Activated CD4-positive, alpha-beta T cell treated with anti-CD3 and anti-CD28 coated beads for 48 hours (primary cell): ENCODE data around the gene RBL1.
"Not testable (repeated sequence)": the region's sequence is repeated elsewhere in the genome, so short reads cannot be mapped to it uniquely, and the experiment has no call there.

ENCODE experiments used
- DNase-seq: peaks from one replicate; pipeline ENCODE4 v3.0.0-alpha.2; 2020

RBL1 gene

GRCh38 chr20:36994221-36994620, 101.6 kb downstream of the RBL1 start:
- DNase-seq: not testable (repeated sequence)

DNA sequence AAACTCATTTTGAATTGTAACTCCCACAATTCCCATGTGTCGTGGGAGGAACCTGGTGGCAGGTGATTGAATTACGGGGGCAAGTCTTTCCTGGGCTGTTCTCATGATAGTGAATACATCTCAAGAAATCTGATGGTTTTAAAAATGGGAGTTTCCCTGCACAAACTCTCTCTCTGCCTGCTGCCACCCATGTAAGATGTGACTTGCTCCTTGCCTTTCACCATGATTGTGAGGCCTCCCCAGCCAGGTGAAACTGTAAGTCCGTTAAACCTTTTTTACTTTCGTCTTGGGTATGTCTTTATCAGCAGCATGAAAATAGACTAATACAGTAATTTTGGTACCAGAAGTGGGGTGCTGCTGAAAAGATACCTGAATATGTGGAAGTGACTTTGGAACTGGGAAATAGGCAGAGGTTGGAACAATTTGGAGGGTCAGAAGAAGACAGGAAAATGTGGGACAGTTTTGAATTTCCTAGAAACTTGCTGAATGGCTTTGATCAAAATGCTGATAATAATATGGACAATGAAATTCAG, 102.9 kb downstream of the RBL1 start:
- DNase-seq: no peak

- no peak for DNase-seq
Measured at GRCh38 chr20:36991703-36992102, 104.1 kb downstream of the RBL1 start.

GRCh38 chr20:36989797-36990196, 106.0 kb downstream of the RBL1 start:
- no peak for DNase-seq

- peak; percentile 12 for DNase-seq
Measured at GRCh38 chr20:36988494-36988966, 107.3 kb downstream of the RBL1 start.

- no peak for DNase-seq
Measured at GRCh38 chr20:36984257-36984638, 111.5 kb downstream of the RBL1 start.

GRCh38 chr20:36975099-36975818, 120.5 kb downstream of the RBL1 start:
- DNase-seq: peak; percentile 36

GRCh38 chr20:36974660-36975059, 121.1 kb downstream of the RBL1 start:
- DNase-seq: no peak

GRCh38 chr20:36971103-36971502, 124.7 kb downstream of the RBL1 start:
- DNase-seq: peak; percentile 24

- peak; percentile 45 for DNase-seq
Measured at GRCh38 chr20:36969478-36970186, 126.2 kb downstream of the RBL1 start.

- no peak for DNase-seq
Measured at GRCh38 chr20:36969051-36969450, 126.7 kb downstream of the RBL1 start.

- no peak for DNase-seq
Measured at GRCh38 chr20:36967636-36968035, 128.2 kb downstream of the RBL1 start.

GRCh38 chr20:36966965-36967364, 128.8 kb downstream of the RBL1 start:
- not testable (repeated sequence) for DNase-seq

- not testable (repeated sequence) for DNase-seq
Measured at GRCh38 chr20:36962354-36962941, 133.3 kb downstream of the RBL1 start.

GRCh38 chr20:36959242-36959641, 136.6 kb downstream of the RBL1 start:
- DNase-seq: no peak

DNA sequence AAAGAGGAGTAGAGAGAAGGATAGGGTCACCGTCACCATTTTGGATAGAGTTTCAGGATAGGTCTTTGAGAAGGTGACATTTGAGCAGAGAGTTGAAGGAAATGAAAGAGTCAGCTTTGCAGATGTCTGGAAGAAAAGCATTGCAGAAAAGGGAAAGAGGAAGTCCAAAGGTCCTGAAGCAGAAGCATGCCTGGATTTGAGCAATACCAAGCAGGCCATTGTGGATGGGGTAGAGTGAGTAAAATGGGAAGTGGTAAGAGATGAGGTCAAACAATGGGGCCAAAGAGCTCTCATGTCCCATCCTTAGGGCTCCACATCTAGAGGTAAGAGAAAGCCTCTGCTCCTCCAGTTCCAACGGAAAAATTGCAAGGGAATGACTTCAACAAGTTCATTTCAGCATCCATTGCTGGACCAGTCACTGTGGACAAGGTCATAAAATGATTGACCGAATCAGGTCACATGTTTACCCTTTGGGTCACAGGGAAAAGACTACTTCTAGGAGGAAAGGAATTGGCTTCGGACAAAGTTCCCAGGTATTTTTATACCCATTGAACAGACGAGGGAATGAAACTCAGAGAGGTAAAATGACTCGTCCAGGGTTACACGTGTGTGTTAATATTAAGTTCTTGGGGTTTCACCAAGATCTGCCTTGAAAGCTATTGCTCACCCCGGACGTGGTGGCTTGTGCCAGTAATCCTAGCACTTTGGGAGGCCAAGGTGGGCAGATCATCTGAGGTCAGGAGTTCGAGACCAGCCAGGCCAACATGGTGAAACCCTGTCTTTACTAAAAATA, 137.7 kb downstream of the RBL1 start:
- peak; percentile 49 for DNase-seq

GRCh38 chr20:36956674-36957073, 139.1 kb downstream of the RBL1 start:
- DNase-seq: no peak

DNA sequence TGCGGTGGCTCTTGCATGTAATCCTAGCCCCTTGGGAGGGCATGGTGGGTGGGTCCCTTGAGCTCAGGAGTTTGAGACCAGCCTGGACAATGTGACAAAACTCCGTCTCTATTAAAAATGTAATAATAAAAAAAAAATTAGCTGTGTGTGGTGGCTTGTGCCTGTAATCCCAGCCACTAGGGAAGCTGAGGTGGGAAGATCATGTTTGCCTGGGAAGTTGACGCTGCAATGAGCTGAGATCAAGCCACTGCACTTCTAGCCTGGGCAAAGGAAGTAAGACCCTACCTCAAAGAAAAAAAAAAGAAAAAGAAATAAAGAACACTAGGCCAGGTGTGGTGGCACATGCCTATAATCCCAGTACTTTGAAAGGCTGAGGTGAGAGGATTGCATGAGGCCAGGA, 139.8 kb downstream of the RBL1 start:
- DNase-seq: no peak

DNA sequence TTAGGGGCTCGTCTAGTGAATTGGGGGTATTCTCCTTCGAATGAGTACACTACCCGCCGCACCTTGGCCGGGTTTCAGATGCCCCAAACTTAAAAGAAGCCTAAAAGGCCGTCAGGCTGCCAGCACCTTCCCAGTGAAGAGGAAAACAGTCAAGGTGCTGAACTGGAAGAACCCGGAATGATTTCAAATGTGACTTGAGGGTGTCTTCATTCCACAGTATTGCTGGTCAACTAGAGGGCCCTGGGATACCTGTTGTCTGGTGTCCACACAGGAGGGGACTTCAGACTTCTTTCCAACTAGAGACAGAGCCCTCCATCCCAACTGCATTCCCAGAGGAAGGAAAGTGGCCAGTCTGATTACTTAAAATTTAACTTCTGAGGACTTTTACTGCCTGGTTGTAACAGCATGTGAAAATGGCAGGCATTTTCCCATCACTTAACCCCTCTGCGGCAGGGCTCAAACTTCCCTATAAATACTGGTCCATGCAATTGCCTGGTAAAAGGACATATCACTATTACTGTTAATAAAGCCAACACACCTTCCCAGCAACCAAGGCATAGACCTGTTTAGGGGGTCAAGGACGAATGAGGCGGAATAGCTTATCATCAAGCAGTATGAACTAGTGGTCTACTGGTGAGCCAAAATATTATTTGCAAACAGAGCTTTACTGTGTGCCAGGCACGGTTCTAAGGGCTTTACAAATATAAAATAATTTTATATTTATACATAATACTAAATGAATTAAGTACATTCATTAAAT, 143.6 kb downstream of the RBL1 start:
- no peak for DNase-seq

DNA sequence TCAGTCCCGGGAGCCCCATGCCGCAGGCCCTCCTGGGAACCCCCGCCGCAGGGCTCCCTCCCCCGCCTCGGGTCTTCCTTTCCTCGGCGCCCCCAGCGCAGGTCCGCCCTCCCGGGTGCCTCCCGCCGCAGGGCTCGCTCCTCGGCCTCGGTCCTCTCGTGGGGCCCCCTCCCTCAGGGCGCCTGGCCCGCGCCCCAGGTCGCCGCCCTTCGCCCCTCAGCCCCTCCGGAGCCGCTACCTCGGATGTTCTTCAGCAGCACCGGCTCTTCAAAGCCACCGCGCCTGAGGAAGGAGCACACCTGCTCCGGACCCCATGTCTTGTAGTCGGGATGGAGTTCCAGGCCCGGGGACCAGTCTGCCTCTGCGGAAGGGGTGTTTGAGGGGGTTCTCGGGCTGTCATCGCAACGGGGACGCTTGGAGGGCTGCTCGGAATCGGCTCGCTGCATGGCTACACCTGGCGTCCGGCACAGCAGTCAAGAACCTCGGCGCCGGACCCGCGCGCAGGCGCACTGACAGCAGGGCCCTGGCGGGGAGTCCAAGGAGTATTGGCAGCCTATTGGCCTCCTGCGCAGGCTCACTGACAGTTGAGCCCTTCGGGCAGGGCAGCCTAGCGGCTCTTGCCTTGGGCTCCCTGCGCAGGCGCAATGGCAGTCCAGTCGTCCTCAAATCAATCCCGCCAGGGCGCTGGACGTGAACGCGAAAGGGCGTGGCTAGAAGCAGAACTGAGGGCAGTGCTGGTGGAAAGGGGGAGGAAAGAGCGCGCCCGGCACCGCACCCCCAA, 144.4 kb downstream of the RBL1 start, which contains the start of gene SAMHD1:
Gene SAMHD1, minus strand, starts transcription at position 511 of the 781 bp plus-strand sequence. Its CDS starts 65 bp downstream, at position 446.
- peak; percentile 93 for DNase-seq
